K562 (cell line): ENCODE data around the gene SRBD1. TPM values are rescaled to one million over a fixed set of nuclear protein-coding genes. Genes with fewer than 3 reads are reported as not detected.

Source experiments
- HBP1 ChIP-seq: fragments of 450-650 bp; formaldehyde crosslinking; IDR thresholded peaks from 2 replicates; pipeline ENCODE4 v1.4.0; 2022; ENCODE audit warnings: missing genetic modification characterization
- HMGXB4 ChIP-seq: sonication (generic); formaldehyde crosslinking; IDR thresholded peaks from 2 replicates; pipeline ENCODE4 v1.8.1; 2023; ENCODE audit warnings: mild to moderate bottlenecking, missing genetic modification reagents
- HNRNPLL ChIP-seq: fragments of 200-400 bp; formaldehyde crosslinking; IDR thresholded peaks from 2 replicates; pipeline ENCODE4 v1.6.1; 2017; ENCODE audit warnings: low read length, low read depth, mild to moderate bottlenecking; ENCODE audit not compliant: poor library complexity, severe bottlenecking
- L3MBTL2 ChIP-seq: fragments of 450-650 bp; IDR thresholded peaks from 2 replicates; pipeline ENCODE4 v1.6.1; 2016; ENCODE audit warnings: mild to moderate bottlenecking, moderate library complexity
- MYC ChIP-seq, 2 experiments: fragments of 250-450 bp in 1 of 2; sonication (Bioruptor Pico) in 1 of 2; IDR thresholded peaks; 2 replicates each; pipeline versions ENCODE4 v1.5.1 to v1.6.1; 2012 to 2021; ENCODE audit warnings: low read depth in 2 of 2, borderline replicate concordance in 1 of 2, improper control_type of control experiment in 1 of 2, low read length in 1 of 2, mild to moderate bottlenecking in 1 of 2, moderate library complexity in 1 of 2
- RBM15 ChIP-seq: fragments of 200-400 bp; formaldehyde crosslinking; IDR thresholded peaks from 2 replicates; pipeline ENCODE4 v1.6.1; 2018; ENCODE audit warnings: mild to moderate bottlenecking, low read length, moderate library complexity; ENCODE audit not compliant: insufficient read depth
- ZNF76 ChIP-seq: fragments of 250-450 bp; sonication (Bioruptor Pico); IDR thresholded peaks from 2 replicates; pipeline ENCODE4 v1.4.0; 2020; ENCODE audit warnings: mild to moderate bottlenecking, moderate library complexity, borderline replicate concordance
- polyA plus RNA-seq, 8 experiments: library from polyadenylated mRNA; depleted of rRNA in 4 of 8; stranded (reverse) in 5 of 8; unstranded in 3 of 8; fragments of >200 nt; fragmentation: Nextera tagmentation in 2 of 8; fragmentation: Illumina TruSeq in 1 of 8; extraction: Ambion mirVana in 2 of 8; extraction: Trizol in 1 of 8; gene quantifications; 2 replicates each; pipeline versions ENCODE4 v1.2.1 to v1.2.3, GENCODE V29; 2011 to 2014; ENCODE audit warnings: inconsistent platforms in 1 of 8, missing spikeins in 1 of 8
- total RNA-seq, 7 experiments: library from RNA; depleted of rRNA in 6 of 7; stranded (reverse); fragments of >200 nt in 6 of 7; fragmentation: Illumina TruSeq in 2 of 7; extraction: Trizol in 2 of 7; gene quantifications; 2 replicates each; pipeline versions ENCODE4 v1.2.1 to v1.2.3, GENCODE V29; 2011 to 2021; ENCODE audit warnings: low replicate concordance in 1 of 7

Gene SRBD1
- total and polyA plus RNA-seq, 9 of the 15 experiments (the other 6 are each of a cell fraction or from before 2014, with no cell fraction given): 6.9 to 23.2 (median 14.7) TPM

GRCh38 chr2:45567974-45568789 is 42.9 kb downstream of the SRBD1 start (continued):
- TF ChIP-seq HMGXB4 (CRISPR knock-in tag) (no peak), HBP1 (CRISPR knock-in tag) (no peak), L3MBTL2 (no peak), HNRNPLL (no peak), MYC (IDR thresholded peaks at IDR 0.05; ENCODE audit: low read depth, low read length) (no peak), MYC (CRISPR knock-in tag; IDR thresholded peaks at IDR 0.05; ENCODE audit: borderline replicate concordance, low read depth) (no peak), ZNF76 (CRISPR knock-in tag) (no peak), RBM15 (no peak)
- TF ChIP-seq, all 486 proteins: peak for 24
